Trophoblast cell (in vitro differentiated cells and primary cell): Measurements from ENCODE around the gene EYS.

ENCODE experiments used
- DNase-seq, 2 donors: peaks; one replicate each; pipeline ENCODE4 v3.0.0-alpha.2; 2016
- H2AFZ ChIP-seq: 2 replicates; pipeline ENCODE4 v1.6.1; 2013; ENCODE audit warnings: low read length, moderate library complexity, mild to moderate bottlenecking; ENCODE audit not compliant: insufficient read depth, poor library complexity
- H2AK5ac ChIP-seq: 2 replicates; pipeline ENCODE4 v1.6.1; 2013; ENCODE audit warnings: mild to moderate bottlenecking, low read length
- H2BK120ac ChIP-seq: 2 replicates; pipeline ENCODE4 v1.6.1; 2013; ENCODE audit warnings: low read length, mild to moderate bottlenecking, moderate library complexity; ENCODE audit not compliant: insufficient read depth, poor library complexity
- H2BK12ac ChIP-seq: 2 replicates; pipeline ENCODE4 v1.6.1; 2013; ENCODE audit warnings: mild to moderate bottlenecking, low read length, moderate library complexity
- H2BK5ac ChIP-seq: 2 replicates; pipeline ENCODE4 v1.6.1; 2013; ENCODE audit warnings: low read length, low read depth, moderate library complexity, mild to moderate bottlenecking; ENCODE audit not compliant: poor library complexity
- H3K14ac ChIP-seq: 2 replicates; pipeline ENCODE4 v1.6.1; 2013; ENCODE audit warnings: mild to moderate bottlenecking, low read length
- H3K18ac ChIP-seq: 2 replicates; pipeline ENCODE4 v1.6.1; 2013; ENCODE audit warnings: mild to moderate bottlenecking, low read length
- H3K23ac ChIP-seq: 2 replicates; pipeline ENCODE4 v1.6.1; 2013; ENCODE audit warnings: low read length
- H3K27ac ChIP-seq: 2 replicates; pipeline ENCODE4 v1.5.1; 2013; ENCODE audit warnings: low read depth, mild to moderate bottlenecking, inconsistent platforms, low read length, moderate library complexity
- H3K27me3 ChIP-seq: 2 replicates; pipeline ENCODE4 v1.6.1; 2013; ENCODE audit warnings: inconsistent platforms, mild to moderate bottlenecking, low read length, moderate library complexity; ENCODE audit not compliant: insufficient read depth
- H3K36me3 ChIP-seq, 2 experiments: 1 replicate in 1 of 2; 2 replicates in 1 of 2; pipeline ENCODE4 v1.6.1; 2013; ENCODE audit warnings: low read length in 2 of 2, mild to moderate bottlenecking in 2 of 2, moderate library complexity in 1 of 2; ENCODE audit not compliant: insufficient read depth in 2 of 2, control insufficient read depth in 1 of 2
- H3K4ac ChIP-seq: 2 replicates; pipeline ENCODE4 v1.6.1; 2013; ENCODE audit warnings: low read depth, mild to moderate bottlenecking, low read length, moderate library complexity
- H3K4me1 ChIP-seq, 2 experiments: 1 replicate in 1 of 2; 2 replicates in 1 of 2; pipeline ENCODE4 v1.6.1; 2013; ENCODE audit warnings: low read length in 2 of 2, mild to moderate bottlenecking in 2 of 2, moderate library complexity in 1 of 2; ENCODE audit not compliant: insufficient read depth in 2 of 2, control insufficient read depth in 1 of 2
- H3K4me2 ChIP-seq: 2 replicates; pipeline ENCODE4 v1.6.1; 2013; ENCODE audit warnings: inconsistent platforms, mild to moderate bottlenecking, low read length, moderate library complexity
- H3K4me3 ChIP-seq: 2 replicates; pipeline ENCODE4 v1.5.1; 2013; ENCODE audit warnings: mild to moderate bottlenecking, low read depth, low read length, inconsistent platforms
- H3K79me1 ChIP-seq: one replicate; pipeline ENCODE4 v1.6.1; 2013; ENCODE audit warnings: low read length
- H3K79me2 ChIP-seq: 2 replicates; pipeline ENCODE4 v1.6.1; 2013; ENCODE audit warnings: low read length, mild to moderate bottlenecking; ENCODE audit not compliant: control insufficient read depth, insufficient read depth, poor library complexity
- H3K9ac ChIP-seq: 2 replicates; pipeline ENCODE4 v1.6.1; 2013; ENCODE audit warnings: mild to moderate bottlenecking, low read length
- H3K9me3 ChIP-seq: 2 replicates; pipeline ENCODE4 v1.6.1; 2013; ENCODE audit warnings: low read depth, mild to moderate bottlenecking, control low read depth, inconsistent platforms, low read length; ENCODE audit not compliant: insufficient read depth
- H4K12ac ChIP-seq: 2 replicates; pipeline ENCODE4 v1.6.1; 2013; ENCODE audit warnings: low read depth, mild to moderate bottlenecking, low read length, moderate library complexity
- H4K8ac ChIP-seq: 2 replicates; pipeline ENCODE4 v1.6.1; 2013; ENCODE audit warnings: low read depth, mild to moderate bottlenecking, low read length, moderate library complexity
- H4K91ac ChIP-seq: one replicate; pipeline ENCODE4 v1.6.1; 2013; ENCODE audit warnings: low read depth, mild to moderate bottlenecking, low read length, moderate library complexity
- WGBS: extraction: QIAGEN DNeasy Blood & Tissue Kit; methylation state at CpG from one replicate; pipeline ENCODE4 v1.1.7; 2013; ENCODE audit warnings: missing lambda C conversion rate; ENCODE audit not compliant: insufficient read length, insufficient coverage; ENCODE audit errors: extremely low coverage; 5-methylcytosine and 5-hydroxymethylcytosine counted together

Gene EYS

GRCh38 chr6:64263778-64264177 is 1443.2 kb downstream of the EYS start:
- Histone ChIP-seq H3K23ac (no peak overlapping the region), H3K14ac (no peak overlapping the region), H2BK120ac (no peak overlapping the region), H3K4me3 (no peak overlapping the region), H3K27me3 (no peaks in the 10 kb centered on the region), H2AFZ (no peak overlapping the region), H3K9me3 (no peaks in the 10 kb centered on the region), H2BK5ac (no peak overlapping the region), H3K79me1 (no peaks in the 10 kb centered on the region), H3K36me3 (no peaks in the 10 kb centered on the region), H3K79me2 (no peaks in the 10 kb centered on the region), H2AK5ac (no peak overlapping the region), H3K18ac (no peak overlapping the region), H3K4me1 (no peaks in the 10 kb centered on the region), H4K12ac (no peak overlapping the region), H3K9ac (no peak overlapping the region), H3K4ac (no peak overlapping the region), H2BK12ac (no peak overlapping the region), H3K4me2 (no peak overlapping the region), H4K91ac (no peak overlapping the region), H3K27ac (no peak overlapping the region), H4K8ac (no peak overlapping the region)
- no CpG with 5 or more reads among the region's 1 CpG for WGBS
- DNase-seq: no peak

- Histone ChIP-seq H3K14ac (no peak overlapping the region), H3K23ac (no peak overlapping the region), H2BK5ac (no peak overlapping the region), H3K4ac (no peak overlapping the region), H3K4me3 (no peak overlapping the region), H3K27ac (no peak overlapping the region), H2AFZ (no peak overlapping the region), H2BK120ac (no peak overlapping the region), H4K91ac (no peak overlapping the region), H3K79me1 (no peaks in the 10 kb centered on the region), H3K9me3 (no peaks in the 10 kb centered on the region), H2BK12ac (no peak overlapping the region), H3K36me3 (no peaks in the 10 kb centered on the region), H3K4me1 (no peaks in the 10 kb centered on the region), H4K12ac (no peak overlapping the region), H3K27me3 (no peaks in the 10 kb centered on the region), H2AK5ac (no peak overlapping the region), H3K4me2 (no peak overlapping the region), H3K18ac (no peak overlapping the region), H4K8ac (no peak overlapping the region), H3K79me2 (no peaks in the 10 kb centered on the region), H3K9ac (no peak overlapping the region)
- WGBS: no CpG with 5 or more reads among the region's 4 CpGs
- no peak for DNase-seq
These were observed 1447.7 kb downstream of the EYS start for GRCh38 chr6:64259372-64259771.

DNA sequence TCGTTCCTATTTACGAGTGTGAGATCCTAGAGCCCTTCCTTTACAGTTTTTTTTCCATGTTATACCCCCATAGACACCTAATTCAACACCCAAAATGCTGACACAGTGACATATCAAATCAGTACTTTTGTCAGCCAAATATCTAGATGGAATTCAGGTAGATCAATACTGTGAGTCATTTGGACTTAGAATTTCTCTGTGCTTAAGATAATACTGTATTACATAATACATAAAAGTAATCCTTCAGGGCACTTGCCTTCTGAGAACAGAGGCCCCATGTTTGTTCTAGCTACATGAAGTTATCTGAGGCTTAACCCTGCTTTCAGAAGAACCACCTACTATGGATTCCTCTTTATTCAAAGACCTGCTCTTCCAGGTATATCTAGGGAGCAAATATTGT is 1448.3 kb downstream of the EYS start:
- Histone ChIP-seq H3K27ac (no peak overlapping the region), H2BK12ac (no peak overlapping the region), H3K9ac (no peak overlapping the region), H2BK5ac (no peak overlapping the region), H4K12ac (no peak overlapping the region), H3K27me3 (no peaks in the 10 kb centered on the region), H3K4me1 (no peaks in the 10 kb centered on the region), H3K36me3 (no peaks in the 10 kb centered on the region), H4K91ac (no peak overlapping the region), H3K14ac (no peak overlapping the region), H2AK5ac (no peak overlapping the region), H3K79me1 (no peaks in the 10 kb centered on the region), H2AFZ (no peak overlapping the region), H3K79me2 (no peaks in the 10 kb centered on the region), H2BK120ac (no peak overlapping the region), H4K8ac (no peak overlapping the region), H3K4me3 (no peak overlapping the region), H3K23ac (no peak overlapping the region), H3K9me3 (no peaks in the 10 kb centered on the region), H3K18ac (no peak overlapping the region), H3K4ac (no peak overlapping the region), H3K4me2 (no peak overlapping the region)
- no CpG with 5 or more reads among the region's 2 CpGs for WGBS
- no peak for DNase-seq

DNA sequence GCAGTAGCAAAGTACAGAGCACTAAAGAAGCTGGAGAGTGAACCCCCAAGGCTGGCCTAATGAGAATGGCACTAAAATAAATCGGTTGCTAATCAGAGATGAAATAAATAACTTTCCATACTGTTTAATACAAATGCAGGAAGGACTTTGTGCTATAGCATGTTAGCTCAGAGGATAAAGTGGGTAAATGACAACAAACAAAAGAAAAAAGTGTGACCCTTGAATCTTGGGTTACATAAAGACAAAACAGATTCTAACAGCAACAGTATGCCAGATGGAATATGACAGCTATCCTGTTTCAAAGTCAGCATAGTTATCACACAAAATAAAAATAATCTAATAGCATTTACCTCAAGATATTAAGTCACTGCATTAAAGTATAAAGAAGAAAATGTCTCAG is 1448.7 kb downstream of the EYS start:
- Histone ChIP-seq H3K9me3 (no peaks in the 10 kb centered on the region), H3K27me3 (no peaks in the 10 kb centered on the region), H4K8ac (no peak overlapping the region), H3K4ac (no peak overlapping the region), H3K79me2 (no peaks in the 10 kb centered on the region), H3K9ac (no peak overlapping the region), H4K91ac (no peak overlapping the region), H3K14ac (no peak overlapping the region), H3K4me1 (no peaks in the 10 kb centered on the region), H3K79me1 (no peaks in the 10 kb centered on the region), H4K12ac (no peak overlapping the region), H3K4me3 (no peak overlapping the region), H2AK5ac (no peak overlapping the region), H2AFZ (no peak overlapping the region), H3K27ac (no peak overlapping the region), H3K36me3 (no peaks in the 10 kb centered on the region), H2BK120ac (no peak overlapping the region), H2BK12ac (no peak overlapping the region), H3K18ac (no peak overlapping the region), H3K23ac (no peak overlapping the region), H2BK5ac (no peak overlapping the region), H3K4me2 (no peak overlapping the region)
- WGBS: no CpG with 5 or more reads among the region's 1 CpG
- DNase-seq: no peak
